GM21619 (cell line): Measurements from ENCODE around the gene TAAR9.

Source experiments
- ATAC-seq: cut with Tn5 transposase; IDR thresholded peaks from one replicate; pipeline ENCODE4 v1.9.1; 2021; ENCODE audit not compliant: unreplicated experiment

TAAR9 gene

GRCh38 chr6:132537977-132538376 is at the start of gene TAAR9:
TSS of gene TAAR9 (plus strand) at chr6:132538277. CDS start at chr6:132538290, 13 bp downstream.
- ATAC-seq, result no peak

- no peak for ATAC-seq
Measured at GRCh38 chr6:132489376-132489775, 48.7 kb upstream of the TAAR9 start.

- peak; percentile 34 for ATAC-seq
Measured at GRCh38 chr6:132490024-132490423, 48.1 kb upstream of the TAAR9 start.

GRCh38 chr6:132490478-132491204 is 47.4 kb upstream of the TAAR9 start:
- peak; percentile 55 for ATAC-seq

GRCh38 chr6:132491303-132491702 is 46.8 kb upstream of the TAAR9 start:
- ATAC-seq, result no peak

- ATAC-seq, result no peak
Measured at GRCh38 chr6:132491881-132492280, 46.2 kb upstream of the TAAR9 start.

- peak; percentile 17 for ATAC-seq
Measured at GRCh38 chr6:132494954-132495353, 43.1 kb upstream of the TAAR9 start.

- ATAC-seq, result peak; percentile 52
Measured at GRCh38 chr6:132495604-132496079, 42.4 kb upstream of the TAAR9 start.

- no peak for ATAC-seq
Measured at GRCh38 chr6:132496519-132497180, 41.4 kb upstream of the TAAR9 start.

GRCh38 chr6:132498638-132499037 is 39.4 kb upstream of the TAAR9 start:
- peak; percentile 45 for ATAC-seq

- no peak for ATAC-seq
Measured at GRCh38 chr6:132499757-132500156, 38.3 kb upstream of the TAAR9 start.

GRCh38 chr6:132504757-132505156 is 33.3 kb upstream of the TAAR9 start:
- ATAC-seq, result no peak

GRCh38 chr6:132505158-132505557 is 32.9 kb upstream of the TAAR9 start:
- peak; percentile 44 for ATAC-seq

GRCh38 chr6:132506461-132506860 is 31.6 kb upstream of the TAAR9 start:
- ATAC-seq, result no peak

- no peak for ATAC-seq
Measured at GRCh38 chr6:132506869-132507808, 30.9 kb upstream of the TAAR9 start.

- ATAC-seq, result no peak
Measured at GRCh38 chr6:132511210-132511830, 26.8 kb upstream of the TAAR9 start.

GRCh38 chr6:132511831-132512220 is 26.3 kb upstream of the TAAR9 start:
- ATAC-seq, result no peak

- no peak for ATAC-seq
Measured at GRCh38 chr6:132512342-132512637, 25.8 kb upstream of the TAAR9 start.

GRCh38 chr6:132512638-132513632 is 25.1 kb upstream of the TAAR9 start, which contains the start of gene STX7:
TSS of gene STX7 (minus strand) at chr6:132513116. CDS start at chr6:132503530, 9,586 bp downstream.
- peak; percentile 87 for ATAC-seq
